Fibroblast of pulmonary artery (primary cell): ENCODE measurements around the gene PLA2G10.

Source experiments
- DNase-seq: peaks from one replicate; pipeline ENCODE4 v3.0.0-alpha.2; 2010; ENCODE audit warnings: low read depth
- H3K4me3 ChIP-seq: replicated peaks from 2 replicates; pipeline ENCODE4 v1.5.1; 2011; ENCODE audit warnings: low read depth, mild to moderate bottlenecking, control low read depth, low read length, moderate library complexity
- TF ChIP-seq, protein P1 (sequence below): IDR thresholded peaks from 2 replicates; pipeline ENCODE4 v1.5.1; 2011; ENCODE audit warnings: mild to moderate bottlenecking, control low read depth, low read length, inconsistent platforms; ENCODE audit errors: missing control alignments

The PLA2G10 gene

GRCh38 chr16:14667347-14668266 lies 26.5 kb downstream of the PLA2G10 start:
- no peak overlapping the region for H3K4me3 ChIP-seq
- no peak for DNase-seq
- TF ChIP-seq, protein P1, sequence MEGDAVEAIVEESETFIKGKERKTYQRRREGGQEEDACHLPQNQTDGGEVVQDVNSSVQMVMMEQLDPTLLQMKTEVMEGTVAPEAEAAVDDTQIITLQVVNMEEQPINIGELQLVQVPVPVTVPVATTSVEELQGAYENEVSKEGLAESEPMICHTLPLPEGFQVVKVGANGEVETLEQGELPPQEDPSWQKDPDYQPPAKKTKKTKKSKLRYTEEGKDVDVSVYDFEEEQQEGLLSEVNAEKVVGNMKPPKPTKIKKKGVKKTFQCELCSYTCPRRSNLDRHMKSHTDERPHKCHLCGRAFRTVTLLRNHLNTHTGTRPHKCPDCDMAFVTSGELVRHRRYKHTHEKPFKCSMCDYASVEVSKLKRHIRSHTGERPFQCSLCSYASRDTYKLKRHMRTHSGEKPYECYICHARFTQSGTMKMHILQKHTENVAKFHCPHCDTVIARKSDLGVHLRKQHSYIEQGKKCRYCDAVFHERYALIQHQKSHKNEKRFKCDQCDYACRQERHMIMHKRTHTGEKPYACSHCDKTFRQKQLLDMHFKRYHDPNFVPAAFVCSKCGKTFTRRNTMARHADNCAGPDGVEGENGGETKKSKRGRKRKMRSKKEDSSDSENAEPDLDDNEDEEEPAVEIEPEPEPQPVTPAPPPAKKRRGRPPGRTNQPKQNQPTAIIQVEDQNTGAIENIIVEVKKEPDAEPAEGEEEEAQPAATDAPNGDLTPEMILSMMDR: no peak

DNA sequence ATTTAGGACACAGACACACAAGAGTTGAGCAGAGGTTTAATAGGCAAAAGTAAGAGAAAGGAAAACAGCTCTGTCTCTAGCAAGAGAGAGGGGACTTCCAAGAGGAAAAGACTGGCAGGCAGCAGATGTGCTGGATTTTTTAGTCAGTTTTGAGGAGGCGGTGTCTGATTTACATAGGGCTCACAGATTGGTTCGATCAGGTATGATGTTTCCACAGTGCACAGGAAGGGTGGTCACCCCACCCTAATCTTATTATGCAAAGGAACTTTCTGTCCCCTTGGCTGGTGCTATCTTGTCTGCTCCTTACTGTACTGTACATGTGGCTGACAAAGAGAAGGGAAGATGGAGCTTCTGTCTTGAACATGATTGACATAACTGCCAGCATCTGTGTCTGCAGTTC lies 36.0 kb downstream of the PLA2G10 start:
- DNase-seq: peak; percentile 23
- TF ChIP-seq, protein P1: no peak
- H3K4me3 ChIP-seq: no peak overlapping the region

GRCh38 chr16:14652726-14653125 lies 41.4 kb downstream of the PLA2G10 start:
- H3K4me3 ChIP-seq: no peak overlapping the region
- TF ChIP-seq, protein P1: no peak
- DNase-seq: no peak

DNA sequence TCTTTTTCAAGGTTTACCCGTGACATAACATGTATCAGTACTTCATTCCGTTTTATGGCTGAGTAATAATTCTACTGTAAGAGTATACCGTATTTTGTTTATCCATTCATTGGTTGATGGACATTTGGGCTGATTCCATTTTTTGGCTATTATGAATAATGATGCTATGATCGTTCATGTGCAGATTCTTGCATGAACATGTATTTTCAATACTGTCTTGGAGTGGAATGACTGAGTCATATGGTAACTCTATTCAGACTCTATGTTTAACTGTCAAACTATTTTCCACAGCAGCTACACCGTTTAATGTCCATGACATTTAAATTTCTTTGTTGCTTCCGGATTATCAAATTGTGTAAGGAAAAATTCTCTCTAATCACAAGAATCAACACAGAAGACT lies 43.5 kb downstream of the PLA2G10 start:
- H3K4me3 ChIP-seq: no peak overlapping the region
- no peak for DNase-seq
- TF ChIP-seq, protein P1: no peak

GRCh38 chr16:14649816-14650215 lies 44.3 kb downstream of the PLA2G10 start:
- no peak overlapping the region for H3K4me3 ChIP-seq
- DNase-seq: no peak
- TF ChIP-seq, protein P1: no peak

GRCh38 chr16:14641926-14642325 lies 52.2 kb downstream of the PLA2G10 start:
- no peak overlapping the region for H3K4me3 ChIP-seq
- TF ChIP-seq, protein P1: no peak
- peak; percentile 7 for DNase-seq

- TF ChIP-seq, protein P1: no peak
- no peak for DNase-seq
- no peak overlapping the region for H3K4me3 ChIP-seq
These were observed 52.9 kb downstream of the PLA2G10 start for GRCh38 chr16:14641206-14641605.
